ENCODE measurements around the gene VPS52.
"Not testable (repeated sequence)": the region's sequence is repeated elsewhere in the genome, so short reads cannot be mapped to it uniquely, and the experiment has no call there.

Gene VPS52

GRCh38 chr6:33250731-33251130 is 20.9 kb downstream of the VPS52 start:
- DNase-seq (ENCODE audit: low read depth in 2 of 2): no peak

- DNase-seq (ENCODE audit: low read depth in 2 of 2): no peak
Observed at GRCh38 chr6:33249732-33250630, 21.7 kb downstream of the VPS52 start.

- DNase-seq (ENCODE audit: low read depth in 2 of 2): peak; percentile 85 to 86
Observed at GRCh38 chr6:33248932-33249731, 22.5 kb downstream of the VPS52 start.

GRCh38 chr6:33248643-33248931 is 23.1 kb downstream of the VPS52 start:
- DNase-seq (ENCODE audit: low read depth in 2 of 2): no peak

GRCh38 chr6:33247977-33248642 is 23.6 kb downstream of the VPS52 start:
- DNase-seq (ENCODE audit: low read depth in 2 of 2): peak; percentile 81 to 86

- no peak for DNase-seq (ENCODE audit: low read depth in 2 of 2)
Observed at GRCh38 chr6:33243476-33243875, 28.2 kb downstream of the VPS52 start.

- no peak for DNase-seq (ENCODE audit: low read depth in 2 of 2)
Observed at GRCh38 chr6:33241968-33242367, 29.7 kb downstream of the VPS52 start.

- DNase-seq (ENCODE audit: low read depth in 2 of 2): no peak
Observed at GRCh38 chr6:33237741-33238140, 33.9 kb downstream of the VPS52 start.

- DNase-seq (ENCODE audit: low read depth in 2 of 2): no peak
Observed at GRCh38 chr6:33236852-33237251, 34.8 kb downstream of the VPS52 start.

GRCh38 chr6:33236328-33236727 is 35.3 kb downstream of the VPS52 start:
- DNase-seq (ENCODE audit: low read depth in 2 of 2): no peak

GRCh38 chr6:33235221-33235634 is 36.4 kb downstream of the VPS52 start:
- DNase-seq (ENCODE audit: low read depth in 2 of 2): no peak

- not testable (repeated sequence) for DNase-seq (ENCODE audit: low read depth in 2 of 2)
Observed at GRCh38 chr6:33226503-33227120, 45.1 kb downstream of the VPS52 start.

GRCh38 chr6:33217681-33218080 is 54.0 kb downstream of the VPS52 start:
- no peak for DNase-seq (ENCODE audit: low read depth in 2 of 2)

GRCh38 chr6:33217246-33217645 is 54.4 kb downstream of the VPS52 start:
- DNase-seq (ENCODE audit: low read depth in 2 of 2): no peak

- DNase-seq (ENCODE audit: low read depth in 2 of 2): no peak
Observed at GRCh38 chr6:33216117-33216649, 55.5 kb downstream of the VPS52 start.

- no peak for DNase-seq (ENCODE audit: low read depth in 2 of 2)
Observed at GRCh38 chr6:33215271-33216116, 56.2 kb downstream of the VPS52 start.

- no peak for DNase-seq (ENCODE audit: low read depth in 2 of 2)
Observed at GRCh38 chr6:33213989-33214335, 57.7 kb downstream of the VPS52 start.

- DNase-seq (ENCODE audit: low read depth in 2 of 2): no peak
Observed at GRCh38 chr6:33213166-33213988, 58.3 kb downstream of the VPS52 start.

GRCh38 chr6:33212857-33213165 is 58.9 kb downstream of the VPS52 start:
- no peak for DNase-seq (ENCODE audit: low read depth in 2 of 2)
